ENCODE data around the gene JMJD1C.

JMJD1C gene

GRCh38 chr10:63331586-63331985 is 134.2 kb downstream of the JMJD1C start (continued):
- no peak for TF ChIP-seq ZBTB49 (tag by site-specific recombination; IDR thresholded peaks at IDR 0.05; ENCODE audit: low read depth)
- no peak for TF ChIP-seq ZNF121 (tag by site-specific recombination; IDR thresholded peaks at IDR 0.05)
- TF ChIP-seq ZNF670 (tag by site-specific recombination; IDR thresholded peaks at IDR 0.05; ENCODE audit: low read depth) = no peak
- TF ChIP-seq ZNF514 (tag by site-specific recombination; IDR thresholded peaks at IDR 0.05) = no peak
- TF ChIP-seq ZNF488 (tag by site-specific recombination; IDR thresholded peaks at IDR 0.05) = no peak
- TF ChIP-seq SCRT1 (tag by site-specific recombination; IDR thresholded peaks at IDR 0.05; ENCODE audit: borderline replicate concordance) = no peak
- no peak for TF ChIP-seq ZNF776 (tag by site-specific recombination; IDR thresholded peaks at IDR 0.05; ENCODE audit: borderline replicate concordance)

GRCh38 chr10:63324495-63324854 is 141.3 kb downstream of the JMJD1C start:
- TF ChIP-seq TCF7L2 (IDR thresholded peaks at IDR 0.05; ENCODE audit: borderline replicate concordance, low read depth, low read length) (no peak), ZFP69B (tag by site-specific recombination; IDR thresholded peaks at IDR 0.05) (no peak)
- H3K4me1 ChIP-seq (ENCODE audit: control insufficient read depth, insufficient read depth, low read length) = 0 out of 2 replicates have a peak, but pooled peaks cover 2% of the 10 kb centered on the region
- ChIA-PET CTCF (interaction anchor here (1.2 kb wide), 1 partner anchor 176 kb away, joined by 3 read pairs; no protein-coding TSS in a partner anchor), POLR2A (no interaction called here)
- no peak overlapping the region for H3K4me3 ChIP-seq (ENCODE audit: low read depth, low read length)
- H3K36me3 ChIP-seq (ENCODE audit: control insufficient read depth in 2 of 2, insufficient read depth in 1 of 2, low read length in 2 of 2) = no peaks in the 10 kb centered on the region
- no peak overlapping the region for H3K27ac ChIP-seq (ENCODE audit: extremely low read depth, low read depth, low read length)
- no peaks in the 10 kb centered on the region for H3K9me3 ChIP-seq (ENCODE audit: control insufficient read depth, insufficient read depth, low read depth, low read length)

- H3K4me3 ChIP-seq (ENCODE audit: low read depth, low read length) = no peak overlapping the region
- no peak overlapping the region for H3K27ac ChIP-seq (ENCODE audit: extremely low read depth, low read depth, low read length)
- H3K4me1 ChIP-seq (ENCODE audit: control insufficient read depth, insufficient read depth, low read length) = 0 out of 2 replicates have a peak, but pooled peaks cover 2% of the 10 kb centered on the region
- no peaks in the 10 kb centered on the region for H3K9me3 ChIP-seq (ENCODE audit: control insufficient read depth, insufficient read depth, low read depth, low read length)
- no peaks in the 10 kb centered on the region for H3K36me3 ChIP-seq (ENCODE audit: control insufficient read depth in 2 of 2, insufficient read depth in 1 of 2, low read length in 2 of 2)
- TF ChIP-seq ZNF645 (tag by site-specific recombination; IDR thresholded peaks at IDR 0.05) (no peak), ZNF585B (tag by site-specific recombination; IDR thresholded peaks at IDR 0.05) (no peak), EGR2 (tag by site-specific recombination; IDR thresholded peaks at IDR 0.05; ENCODE audit: low read depth) (no peak), ZNF501 (tag by site-specific recombination; IDR thresholded peaks at IDR 0.05) (no peak), KLF17 (tag by site-specific recombination; IDR thresholded peaks at IDR 0.05) (no peak), ZNF670 (tag by site-specific recombination; IDR thresholded peaks at IDR 0.05; ENCODE audit: low read depth) (no peak), ZNF10 (tag by site-specific recombination; IDR thresholded peaks at IDR 0.05) (no peak)
- CTCF ChIA-PET = interaction anchor here (0.6 to 1.2 kb wide), 2 partner anchors 177 to 831 kb away, joined by 3 read pairs; no protein-coding TSS in a partner anchor
- POLR2A ChIA-PET = no interaction called here
Observed at GRCh38 chr10:63323701-63324494, 141.9 kb downstream of the JMJD1C start.

All from HEK293 (cell line).